Posterior vena cava (tissue), 2 donors: Measurements from ENCODE around the gene CFAP97D2. TPM values are rescaled to one million over a fixed set of nuclear protein-coding genes. Genes with fewer than 3 reads are reported as not detected.
"Not testable (repeated sequence)": the region's sequence is repeated elsewhere in the genome, so short reads cannot be mapped to it uniquely, and the experiment has no call there.

Experiments used
- DNase-seq: peaks from one replicate; pipeline ENCODE4 v3.0.0-alpha.2; 2020; ENCODE audit warnings: low spot score
- intact Hi-C, 2 donors: fragments of 100-400 bp; cut with DNase I; formaldehyde crosslinking; loops; one replicate each; pipeline versions ENCODE4 v1.14.1 to v1.14.2; 2022 to 2023
- microRNA-seq, 2 donors: library from miRNA; unstranded; fragments of <30 nt; microRNA quantifications; one replicate each; pipeline ENCODE4 v1.2.0, GENCODE V29; 2020 to 2021; ENCODE audit warnings: borderline microRNAs expressed in 2 of 2
- total RNA-seq, 2 donors: library from RNA; stranded (reverse); fragmentation: NEBNext Ultra II Directional; extraction: Animal tissue kit (Norgen Biotek cat#: 25700); gene quantifications; one replicate each; pipeline ENCODE4 v1.2.1, GENCODE V29; 2021
- donor health status: DM: yes; HTN: yes; CAD: no.
- donor health status: DM: yes; HTN: yes; CAD: no.

The CFAP97D2 gene
- total RNA-seq, 2 donors from 2014 or later, result not detected

GRCh38 chr13:114251639-114252440 lies 72.8 kb downstream of the CFAP97D2 start:
- not testable (repeated sequence) for DNase-seq

GRCh38 chr13:114256547-114256946 lies 77.5 kb downstream of the CFAP97D2 start:
- intact Hi-C loops, result no loop called here
- no peak for DNase-seq

More at GRCh38 chr13:114251639-114252440, 72.8 kb downstream of the CFAP97D2 start:
- intact Hi-C loops, result not testable (repeated sequence)

GRCh38 chr13:114257014-114257413 lies 78.0 kb downstream of the CFAP97D2 start:
- intact Hi-C loops, result no loop called here
- no peak for DNase-seq

- intact Hi-C loops, result no loop called here
- DNase-seq, result no peak
Measured at GRCh38 chr13:114258589-114258988, 79.5 kb downstream of the CFAP97D2 start.

- DNase-seq, result no peak
- intact Hi-C loops, result no loop called here
Measured at GRCh38 chr13:114259374-114259773, 80.3 kb downstream of the CFAP97D2 start.

GRCh38 chr13:114259974-114260373 lies 80.9 kb downstream of the CFAP97D2 start:
- intact Hi-C loops, result no loop called here
- DNase-seq, result no peak

- DNase-seq, result no peak
- intact Hi-C loops, result no loop called here
Measured at GRCh38 chr13:114260814-114261213, 81.8 kb downstream of the CFAP97D2 start.

GRCh38 chr13:114261328-114261965 lies 82.4 kb downstream of the CFAP97D2 start:
- DNase-seq, result no peak

GRCh38 chr13:114263578-114263977 lies 84.5 kb downstream of the CFAP97D2 start:
- no peak for DNase-seq
- intact Hi-C loops, result no loop called here

More at GRCh38 chr13:114261328-114261965, 82.4 kb downstream of the CFAP97D2 start:
- intact Hi-C loops, result no loop called here

- intact Hi-C loops, DNase-seq: not testable (repeated sequence)
Measured at GRCh38 chr13:114264313-114264712, 85.3 kb downstream of the CFAP97D2 start.

GRCh38 chr13:114264886-114265611 lies 86.0 kb downstream of the CFAP97D2 start:
- no peak for DNase-seq
- intact Hi-C loops, result no loop called here

- no peak for DNase-seq
- intact Hi-C loops, result no loop called here
Measured at GRCh38 chr13:114266241-114266640, 87.2 kb downstream of the CFAP97D2 start.

- DNase-seq, result no peak
- intact Hi-C loops, result no loop called here
Measured at GRCh38 chr13:114268344-114269280, 89.6 kb downstream of the CFAP97D2 start.

GRCh38 chr13:114269281-114269770 lies 90.3 kb downstream of the CFAP97D2 start:
- DNase-seq, result no peak
- intact Hi-C loops, result no loop called here

Small RNAs within 50 kb of the gene (microRNA-seq; reads per million reads assigned to microRNA genes)
- 0 reads per million in 2 donors for gene MIR548AR

Other genes starting within 250 kb of the CFAP97D2 start
- 1 to 10 TPM; 1.2 to 1.9 TPM for gene C13orf46, start 205.2 kb upstream of the CFAP97D2 start, total RNA-seq
- gene RASA3, start 46.6 kb upstream of the CFAP97D2 start, total RNA-seq, result 10 to 100 TPM; 28.8 to 30.1 TPM
- 10 to 100 TPM; 46.8 TPM for gene CDC16, start 55.6 kb downstream of the CFAP97D2 start, total RNA-seq
- gene UPF3A, start 102.3 kb downstream of the CFAP97D2 start, total RNA-seq, result 10 to 100 TPM; 35.2 to 36.7 TPM
- 10 to 100 TPM; 16.3 to 16.4 TPM for gene CHAMP1, start 135.2 kb downstream of the CFAP97D2 start, total RNA-seq